ENCODE data around the gene RIBC2.

- TF ChIP-seq CTCF (conservative IDR thresholded peaks at IDR 0.05; ENCODE audit: low read depth, low read length) (no peak), EZH2 (IDR thresholded peaks at IDR 0.05; ENCODE audit: low read length, unreplicated experiment) (no peak), EZH2phosphoT487 (IDR thresholded peaks at IDR 0.05; ENCODE audit: borderline replicate concordance, low read length) (no peak)
Observed at GRCh38 chr22:45477366-45478107, 64.0 kb downstream of the RIBC2 start.

All from PC-3 (cell line).